NCI-H2107 (cell line): ENCODE results near the gene NSG1.
"Not testable (repeated sequence)": the region's sequence is repeated elsewhere in the genome, so short reads cannot be mapped to it uniquely, and the experiment has no call there.

Experiments used
- DNase-seq: peaks from one replicate; lab custom pipeline; 2025; lab: John Stamatoyannopoulos, UW

The NSG1 gene

DNA sequence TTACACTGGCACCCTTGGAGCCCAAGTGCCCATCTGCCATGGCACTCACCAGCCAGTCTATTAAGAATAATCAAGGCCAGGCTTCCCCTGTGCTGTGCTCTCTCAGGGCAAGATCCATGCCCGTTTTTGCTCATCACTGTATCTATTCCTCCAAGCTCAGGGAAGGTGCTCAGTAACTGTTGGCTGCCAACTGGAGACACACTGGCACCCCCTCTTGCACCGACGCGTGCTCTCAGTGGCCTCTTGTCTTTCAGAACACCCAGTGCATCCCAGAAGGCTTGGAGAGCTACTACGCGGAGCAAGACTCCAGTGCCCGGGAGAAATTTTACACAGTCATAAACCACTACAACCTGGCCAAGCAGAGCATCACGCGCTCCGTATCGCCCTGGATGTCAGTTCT is 30.1 kb downstream of the NSG1 start:
- no peak for DNase-seq

DNA sequence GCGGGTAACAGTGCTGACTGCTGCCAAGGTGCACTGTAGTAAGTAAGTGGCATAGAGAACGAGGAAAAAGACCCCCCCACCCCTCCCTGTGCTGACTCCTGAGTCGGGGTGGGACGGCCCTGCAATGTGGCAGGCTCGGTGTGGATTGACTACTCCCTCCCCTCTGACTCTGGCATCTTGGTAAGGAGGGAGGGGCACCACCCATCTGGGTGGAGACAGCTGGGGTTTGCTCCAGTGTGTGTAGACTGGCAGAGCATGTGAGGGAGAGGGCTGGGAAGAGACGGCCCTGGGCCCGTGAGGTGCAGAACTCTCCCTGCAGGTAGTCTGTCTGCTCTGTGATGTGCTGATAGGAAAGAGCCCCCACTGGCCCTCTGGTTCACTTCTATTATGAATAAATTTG is 31.0 kb downstream of the NSG1 start:
- no peak for DNase-seq

DNA sequence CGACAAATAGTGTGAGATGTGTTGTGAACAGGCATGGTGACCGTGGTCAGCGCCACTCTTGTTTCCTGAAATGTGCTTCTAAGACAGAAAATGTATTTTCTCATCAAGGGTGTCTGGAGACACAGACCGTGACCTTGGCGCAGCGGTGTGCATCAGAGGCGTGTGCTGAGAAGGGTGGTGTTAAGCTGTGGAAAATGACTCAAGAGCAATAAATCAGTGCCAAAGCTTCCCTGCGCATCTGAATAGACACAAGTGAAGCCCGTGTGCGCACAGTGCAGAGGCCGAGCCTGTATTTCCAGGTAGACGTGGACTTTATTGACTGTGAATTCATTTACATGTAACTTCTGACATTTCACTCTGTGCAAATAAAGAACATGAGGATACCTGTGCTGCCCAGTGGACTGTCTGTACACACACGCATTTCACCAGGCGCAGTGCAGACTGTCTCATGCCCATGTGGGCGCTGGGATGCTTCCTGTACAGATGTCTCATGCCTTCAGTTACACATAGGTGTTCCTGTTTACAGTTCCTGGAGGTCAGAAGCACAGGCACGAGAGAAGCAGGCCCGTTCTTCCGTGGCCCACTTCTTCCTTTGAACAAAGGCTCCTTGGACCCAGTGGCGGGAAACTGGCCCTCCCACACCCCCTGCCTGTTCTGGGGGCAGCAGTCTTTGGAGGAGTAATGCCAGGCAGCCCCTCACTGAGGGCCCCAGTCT is 31.9 kb downstream of the NSG1 start:
- DNase-seq = no peak

DNA sequence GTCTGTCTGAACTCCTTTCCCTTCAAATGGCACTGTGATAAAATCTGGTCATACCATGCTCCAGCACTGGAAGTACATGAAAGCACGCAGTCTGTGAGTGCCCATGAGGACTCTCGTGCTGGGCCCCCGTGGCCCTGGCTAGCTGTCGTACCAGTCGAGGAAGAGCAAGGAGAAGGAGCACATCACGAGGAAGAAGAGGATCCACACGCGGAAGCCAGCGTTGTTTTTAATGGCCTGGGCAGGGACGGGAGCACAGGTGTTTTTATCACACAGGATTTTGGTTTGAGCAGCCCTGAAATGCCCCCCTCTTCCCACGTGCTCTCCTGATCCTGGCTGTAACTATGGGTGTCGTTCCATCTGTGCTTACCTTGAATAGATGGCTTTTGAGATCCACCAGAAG is 33.0 kb downstream of the NSG1 start:
- no peak for DNase-seq

DNA sequence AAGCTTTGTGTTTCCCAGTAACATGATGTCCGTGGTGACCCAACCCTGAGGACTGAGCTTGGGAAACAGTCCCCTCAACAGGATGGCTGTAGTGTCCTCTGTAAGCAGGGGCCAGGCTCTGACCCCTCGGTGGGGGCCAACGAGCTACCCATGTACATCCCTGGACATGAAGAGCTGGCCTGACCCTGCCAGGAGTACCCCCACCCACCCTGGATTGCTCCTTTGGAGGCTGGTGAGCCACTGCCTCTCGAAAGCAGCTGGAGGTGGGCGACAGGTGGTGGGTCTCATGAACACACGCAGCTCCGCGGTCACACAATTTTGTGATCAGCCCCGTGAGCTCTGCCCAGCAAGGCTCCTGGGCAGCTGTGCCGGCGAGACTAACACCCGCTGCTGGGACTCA is 33.5 kb downstream of the NSG1 start:
- DNase-seq = no peak

DNA sequence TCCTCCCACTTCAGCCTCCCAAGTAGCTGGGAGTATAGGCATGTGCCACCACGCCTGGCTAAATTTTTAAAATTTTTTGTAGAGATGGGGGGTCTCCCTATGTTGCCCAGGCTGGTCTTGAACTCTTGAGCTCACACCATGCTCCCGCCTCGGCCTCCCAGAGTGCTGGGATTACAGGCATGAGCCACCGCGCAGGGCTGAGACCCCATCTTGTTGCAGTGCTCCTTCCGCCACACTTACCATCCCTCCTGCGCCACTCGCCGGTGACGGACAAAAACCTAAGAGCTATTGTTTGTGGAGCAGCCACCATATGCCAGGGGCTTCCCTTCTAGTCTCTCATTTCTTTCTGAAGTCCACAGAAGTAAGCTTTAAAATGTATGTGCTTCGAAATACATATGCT is 34.5 kb downstream of the NSG1 start:
- no peak for DNase-seq

DNA sequence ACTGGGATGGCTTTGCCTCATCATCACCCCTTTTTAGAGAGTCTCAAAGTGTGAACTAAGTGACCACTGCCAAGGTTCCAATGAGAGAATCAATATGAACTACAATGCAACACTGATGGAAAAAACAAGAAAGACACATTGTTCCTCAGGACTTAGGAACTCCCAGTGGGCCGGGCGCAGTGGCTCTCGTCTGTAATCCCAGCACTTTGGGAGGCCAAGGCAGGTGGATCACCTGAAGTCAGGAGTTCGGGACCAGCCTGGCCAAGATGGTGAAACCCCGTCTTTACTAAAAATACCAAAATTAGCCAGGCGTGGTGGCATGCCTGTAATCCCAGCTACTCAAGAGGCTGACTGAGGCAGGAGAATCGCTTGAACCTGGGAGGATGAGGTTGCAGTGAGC is 35.2 kb downstream of the NSG1 start:
- DNase-seq = not testable (repeated sequence)

DNA sequence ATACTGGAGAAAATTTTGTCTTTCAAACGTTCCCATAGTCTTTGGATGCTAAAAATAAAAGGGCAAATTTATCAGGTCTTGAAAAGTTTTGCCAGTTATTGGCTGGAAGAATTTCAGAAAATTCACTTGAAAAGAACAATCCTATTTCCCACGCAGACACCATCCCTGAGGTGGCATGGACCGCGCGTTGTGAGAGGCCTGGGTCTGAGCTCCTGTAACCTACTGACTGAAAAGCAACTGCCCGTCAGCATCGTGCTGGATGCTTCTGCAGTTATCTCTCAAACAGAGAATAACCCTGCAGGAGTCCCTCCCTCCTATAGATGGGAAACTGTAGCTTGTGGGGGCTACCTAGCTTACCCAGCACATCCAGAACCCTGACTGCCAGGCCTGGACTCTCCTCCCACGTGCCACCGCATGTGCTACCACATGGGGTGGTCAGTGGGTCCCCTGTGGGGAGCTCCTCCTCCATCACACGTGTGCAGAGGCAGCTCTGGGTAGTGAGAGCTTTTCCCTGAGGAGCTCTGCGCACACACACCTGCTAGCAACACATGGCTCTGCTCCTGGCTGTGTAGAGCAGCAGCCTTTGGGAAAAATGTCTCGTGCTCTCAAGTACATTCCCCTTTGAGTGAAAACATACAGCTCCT is 36.1 kb downstream of the NSG1 start:
- peak; percentile 7 for DNase-seq

DNA sequence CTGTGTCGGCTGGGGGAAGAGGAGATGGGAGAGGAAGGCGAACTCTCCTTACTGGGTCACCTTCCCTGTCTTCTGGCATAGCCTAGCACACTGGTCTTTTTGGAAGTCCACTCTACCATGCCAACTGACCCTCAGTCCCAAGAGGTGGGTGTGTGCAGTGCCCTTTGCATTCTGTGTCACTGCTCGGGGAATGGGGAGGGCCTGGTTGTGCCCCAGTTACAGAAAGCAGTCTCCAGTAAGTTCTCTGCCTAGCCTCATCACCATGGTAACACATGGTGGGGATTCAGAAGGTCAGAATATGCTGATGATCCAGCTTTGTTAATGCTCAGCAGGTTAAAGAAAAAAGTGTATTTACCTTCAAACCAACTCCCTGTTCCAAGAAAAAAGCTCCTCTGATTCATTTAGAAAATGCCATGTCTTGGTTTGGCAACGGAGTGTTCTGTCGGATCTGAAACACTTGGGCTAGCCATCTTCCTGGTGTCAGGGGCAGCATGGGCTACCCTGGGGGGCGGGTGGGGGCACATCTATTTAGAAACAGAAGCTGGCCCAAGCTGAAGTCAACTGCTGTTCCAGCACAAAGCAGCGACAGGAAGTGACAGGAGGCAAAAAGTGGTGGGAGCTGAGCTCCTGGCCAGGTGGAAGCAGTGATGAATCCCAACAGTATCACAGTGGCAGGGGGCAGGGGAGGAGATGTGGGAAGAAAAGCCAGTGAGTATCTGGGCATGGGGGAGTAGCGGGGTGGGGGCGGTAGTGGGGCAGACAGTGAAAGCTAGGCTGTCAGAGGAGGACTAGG is 37.0 kb downstream of the NSG1 start:
- DNase-seq = no peak

DNA sequence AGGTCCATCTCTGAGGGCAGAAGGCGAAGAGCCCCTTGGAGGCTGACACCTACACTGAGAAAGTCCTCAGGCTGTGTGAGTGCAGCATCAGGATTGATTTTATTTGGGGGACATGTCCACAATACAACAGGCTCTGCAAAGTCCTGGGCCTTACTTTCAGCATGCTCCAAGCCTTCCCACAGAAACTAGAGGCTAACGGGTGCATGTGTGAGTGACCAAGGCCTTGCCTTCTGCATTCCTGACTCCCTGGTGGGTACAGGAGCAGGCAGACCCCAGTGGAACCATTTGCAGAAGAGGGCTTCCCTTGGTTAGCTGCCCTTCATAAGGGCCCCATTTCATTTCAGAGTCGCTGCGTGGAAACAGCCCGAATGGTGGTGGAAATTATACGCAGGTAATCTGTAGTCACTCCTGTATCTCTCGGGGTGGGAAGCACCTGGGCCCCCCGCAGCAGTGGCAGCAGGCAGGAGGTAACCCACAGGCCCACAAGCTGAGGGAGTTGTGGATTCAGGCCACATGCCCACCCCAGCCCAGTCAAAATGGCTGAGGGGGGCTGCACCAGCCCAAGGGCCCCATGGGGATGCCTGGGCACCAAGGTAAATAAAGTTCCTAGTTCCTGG is 37.7 kb downstream of the NSG1 start:
- DNase-seq = no peak

DNA sequence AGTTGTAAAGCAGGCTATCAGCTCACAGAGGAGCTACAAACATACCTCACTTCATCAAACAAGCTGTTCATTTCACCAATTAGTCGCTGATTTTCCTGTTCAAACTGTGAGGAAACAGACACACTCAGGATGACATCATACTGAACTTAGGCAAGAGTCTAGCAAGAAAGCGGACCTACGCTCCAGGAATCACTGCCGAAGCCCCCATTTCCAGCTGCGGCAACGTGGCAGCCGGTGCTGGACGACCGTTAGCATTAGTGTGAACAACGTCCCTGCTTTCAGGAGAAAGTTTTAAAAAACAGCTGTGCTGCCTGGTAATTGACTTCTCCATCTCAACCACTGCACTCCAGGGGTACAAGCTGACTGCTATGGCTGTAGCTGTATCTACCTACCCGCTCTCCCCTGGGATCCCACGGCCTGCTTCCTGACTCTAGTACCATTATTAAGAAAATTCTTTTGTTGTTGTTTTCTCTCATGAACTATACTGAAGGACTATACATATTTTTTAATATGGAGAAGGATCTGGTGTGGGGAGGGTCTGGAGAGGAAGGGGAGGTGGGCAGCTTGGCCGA is 38.3 kb downstream of the NSG1 start:
- no peak for DNase-seq

DNA sequence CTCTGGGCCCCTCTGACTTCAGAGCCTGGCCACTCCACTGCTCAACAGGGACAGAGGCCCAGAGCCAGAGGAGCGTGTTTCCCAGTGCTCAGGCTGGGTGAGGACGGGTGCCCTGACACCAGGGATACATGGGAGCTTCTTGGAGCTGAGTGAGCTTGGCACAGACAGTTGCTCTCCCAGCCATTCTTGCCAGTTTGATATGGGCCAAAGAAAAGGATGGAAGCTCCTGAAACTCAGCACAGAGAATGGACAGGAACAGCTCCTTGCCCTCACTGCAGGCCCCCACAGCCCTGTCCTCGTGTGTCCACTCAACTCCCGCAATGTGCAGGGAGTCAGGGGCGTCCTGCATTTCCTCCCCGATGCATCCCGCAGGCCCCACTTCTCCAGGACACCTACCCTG is 38.8 kb downstream of the NSG1 start:
- no peak for DNase-seq

DNA sequence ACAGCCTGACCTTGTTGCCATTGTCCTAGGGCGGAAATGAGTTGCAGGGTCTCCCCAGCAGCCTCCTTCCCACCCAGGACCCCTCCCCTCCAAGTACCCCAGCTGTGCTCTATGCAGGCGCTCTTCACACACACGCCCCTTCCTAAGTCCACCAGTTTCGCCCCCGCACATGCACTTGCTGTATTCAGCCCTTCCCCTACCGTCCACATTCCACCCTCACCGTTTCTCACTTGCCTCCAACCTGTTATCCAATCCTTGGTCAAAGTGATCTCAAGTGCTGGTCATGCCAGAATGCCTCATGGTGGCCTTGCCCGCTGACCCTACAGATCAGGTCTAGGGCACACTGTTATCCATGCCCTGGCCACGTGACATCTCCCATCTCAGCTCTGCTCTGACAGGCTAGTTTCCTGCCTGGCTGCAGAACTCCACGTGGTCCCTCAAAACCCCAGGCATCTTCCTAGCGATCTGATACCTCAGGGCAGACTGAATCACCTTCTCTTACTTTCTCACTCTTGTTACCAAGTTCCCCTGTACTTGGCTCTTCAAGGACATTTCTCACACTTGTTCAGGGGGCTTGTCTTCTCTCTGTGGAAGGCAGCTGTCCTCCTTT is 39.7 kb downstream of the NSG1 start:
- DNase-seq = no peak

DNA sequence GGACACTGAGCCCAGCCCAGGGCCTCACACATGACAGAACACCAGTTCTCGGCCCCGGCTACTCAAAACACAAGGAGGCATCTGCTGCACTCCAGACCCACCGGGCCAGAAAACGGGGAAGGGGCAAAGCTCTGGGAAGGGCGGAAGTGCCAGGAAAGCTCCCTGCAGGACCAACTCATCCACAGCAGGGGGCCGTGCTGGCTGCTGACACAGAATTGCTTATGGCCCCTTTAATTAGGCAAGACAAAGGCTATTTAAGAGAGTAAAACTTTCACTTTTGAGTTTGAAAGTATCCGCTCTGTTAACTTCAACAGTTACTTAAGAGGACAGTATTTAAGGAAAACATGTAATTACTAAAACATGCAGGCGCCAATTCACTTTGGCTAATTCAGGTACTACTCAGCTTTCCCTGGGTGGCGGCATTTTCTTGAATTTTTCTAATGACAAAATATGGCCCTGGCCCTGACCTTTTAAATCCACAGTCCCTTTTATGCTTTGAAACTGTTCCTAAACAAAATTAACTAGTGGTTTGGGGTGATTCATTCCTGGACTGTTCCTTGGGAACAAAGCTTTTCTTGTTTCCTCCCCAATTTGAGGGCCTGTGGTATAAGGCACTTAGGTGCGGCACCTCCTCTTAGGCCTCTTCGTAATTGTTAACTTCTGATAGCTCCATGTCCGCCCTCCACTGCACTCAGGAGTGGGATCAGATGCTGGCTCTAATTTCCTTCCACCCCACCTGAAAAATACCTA is 40.4 kb downstream of the NSG1 start:
- DNase-seq = no peak

DNA sequence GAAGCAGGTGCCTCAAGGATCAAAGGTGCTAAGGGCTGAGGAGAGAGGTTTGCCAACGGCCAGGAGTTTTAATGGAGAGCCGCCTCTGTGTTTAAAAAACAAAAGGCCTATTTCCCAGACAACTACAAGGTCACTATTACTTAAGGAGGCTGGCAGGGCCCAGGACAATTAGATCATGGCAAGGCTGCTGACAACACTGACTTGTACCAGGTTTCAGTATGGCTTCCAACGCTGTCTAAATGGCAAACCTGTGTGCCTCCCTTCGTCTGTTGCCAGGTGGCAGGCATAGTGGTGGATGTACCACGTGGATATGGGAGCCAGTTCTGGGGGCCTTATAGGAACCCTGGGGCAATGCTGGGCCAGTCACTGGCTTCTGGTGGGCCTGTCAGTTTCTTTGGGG is 41.0 kb downstream of the NSG1 start:
- no peak for DNase-seq

DNA sequence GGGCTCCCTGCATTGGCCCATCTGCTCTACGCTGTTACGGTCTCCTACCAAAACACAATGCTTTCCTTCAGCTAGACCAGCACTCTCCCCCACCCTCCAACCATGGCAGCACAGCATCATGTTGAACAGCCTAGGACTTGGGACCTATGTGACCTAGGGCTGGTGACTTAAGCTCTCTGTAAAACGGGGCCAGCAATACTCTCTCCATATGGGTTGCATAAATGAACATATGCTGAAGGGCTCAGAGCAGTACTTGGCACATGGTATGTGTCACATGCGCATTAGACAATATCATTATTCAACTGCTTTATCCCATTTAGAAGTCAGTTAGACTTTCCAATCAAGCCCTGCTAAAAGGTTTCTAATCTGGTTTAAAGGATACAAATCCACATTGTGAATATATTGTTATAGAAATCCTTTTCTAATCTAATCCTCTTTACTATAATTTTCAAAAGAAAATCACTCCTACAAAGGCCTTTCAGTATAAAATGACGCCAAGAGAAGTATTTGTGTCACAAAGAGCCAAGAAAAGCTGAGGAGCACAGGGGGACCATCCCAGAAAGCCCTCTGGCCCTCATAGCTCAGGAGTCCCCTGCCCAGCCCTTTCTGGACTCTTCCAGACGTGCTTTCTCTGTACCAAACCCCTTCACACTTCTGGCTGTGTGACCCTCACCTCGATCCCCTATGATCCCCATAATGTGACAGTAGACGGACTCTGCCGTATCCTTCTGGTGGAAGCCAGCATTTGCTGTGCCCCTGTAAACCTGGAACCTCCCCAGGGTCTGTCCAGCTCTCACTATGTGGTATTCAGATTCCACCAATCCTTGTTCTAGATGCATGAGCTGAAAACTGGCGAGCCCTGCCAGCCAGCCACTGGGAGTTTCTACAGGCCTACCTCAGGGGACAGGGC is 42.3 kb downstream of the NSG1 start:
- DNase-seq = no peak

DNA sequence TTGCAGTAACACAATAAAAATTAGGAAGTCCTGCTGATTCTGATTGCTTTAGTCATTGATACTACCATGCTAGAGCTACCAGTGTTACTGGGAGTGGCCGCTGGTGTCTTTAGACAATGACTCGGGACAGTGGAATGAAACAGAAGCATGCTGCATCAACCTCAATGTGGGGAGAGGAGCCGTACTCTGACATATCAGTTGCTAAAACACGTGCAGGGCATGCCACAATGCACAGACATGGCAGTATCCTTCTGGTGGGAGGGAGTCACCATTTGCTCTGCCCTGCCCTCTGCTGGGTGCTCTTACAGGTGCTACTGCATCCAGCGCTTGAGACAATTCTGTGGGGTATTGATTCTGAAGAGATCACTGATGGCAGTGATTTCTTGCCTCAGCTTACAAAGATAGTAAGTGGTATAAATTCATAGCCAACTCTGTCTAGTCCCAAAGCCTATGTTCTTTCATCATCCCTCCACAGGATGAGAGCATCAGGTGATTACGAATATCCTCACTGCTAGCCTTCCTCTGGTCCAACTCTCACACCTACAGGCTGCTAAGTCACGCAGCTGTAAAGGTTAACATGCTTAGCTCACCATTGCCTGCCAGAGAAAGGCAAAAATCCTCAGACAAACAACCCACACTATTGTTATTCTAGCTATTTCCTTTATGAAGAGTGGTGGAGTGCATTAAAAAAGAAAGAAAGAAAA is 43.7 kb downstream of the NSG1 start:
- DNase-seq = no peak

DNA sequence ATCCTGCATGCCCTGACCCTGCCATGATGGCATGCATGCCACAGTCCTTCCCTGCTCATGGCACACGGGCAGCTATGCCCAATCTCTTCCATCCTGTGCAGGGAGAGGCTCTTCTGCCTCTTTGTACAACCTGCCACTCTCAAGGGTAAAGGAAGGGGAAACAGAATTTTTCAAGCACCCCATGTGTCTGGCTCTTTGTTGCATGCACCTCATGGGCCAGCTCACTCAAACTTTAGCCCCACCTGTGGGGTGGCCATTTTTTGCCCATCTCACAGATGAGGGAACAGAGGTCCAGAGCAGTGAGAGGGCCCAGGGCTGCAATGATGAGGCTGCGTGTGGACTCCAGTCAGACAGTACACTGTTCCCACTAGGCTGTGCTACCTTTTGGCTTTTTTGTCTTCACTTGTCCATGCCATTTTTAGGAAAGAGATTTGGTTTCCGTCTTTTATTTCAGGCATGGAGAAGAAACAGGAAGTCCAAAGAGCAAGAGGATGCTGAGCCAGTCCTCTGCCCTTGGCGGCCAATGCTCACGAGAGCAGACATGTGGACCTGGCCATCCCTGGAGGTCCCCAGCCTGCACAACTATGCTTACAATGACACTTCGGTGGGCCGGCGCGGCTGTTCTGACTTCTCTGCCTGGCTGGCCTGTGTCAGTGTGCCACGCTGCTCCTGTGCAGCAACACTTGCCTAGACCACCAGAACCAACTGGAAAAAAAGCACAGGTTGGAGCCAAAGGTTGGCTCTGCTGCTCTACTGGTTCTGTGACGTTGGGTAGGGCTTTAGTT is 45.6 kb downstream of the NSG1 start:
- DNase-seq = no peak

DNA sequence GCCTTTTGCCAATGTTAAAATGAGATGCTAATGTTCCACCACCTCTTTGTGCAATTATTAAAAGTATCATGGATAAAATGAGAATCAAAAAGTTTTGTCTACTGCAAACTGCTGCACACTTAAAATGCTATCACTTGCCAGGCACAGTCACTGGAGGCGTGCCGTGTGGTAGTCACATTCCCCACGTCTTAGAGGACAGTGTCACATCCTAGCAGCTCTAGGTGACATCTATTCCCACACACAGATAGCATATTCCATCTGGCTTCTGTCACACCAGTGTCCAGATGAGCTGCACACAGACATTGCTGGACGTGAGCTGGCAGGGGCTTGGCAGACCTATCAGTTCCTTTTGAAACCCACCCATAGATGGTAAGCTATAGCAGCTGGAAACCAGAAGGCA is 47.0 kb downstream of the NSG1 start:
- no peak for DNase-seq
